GM23338 (cell line): Measurements from ENCODE around the gene SLC8A1. TPM values are rescaled to one million over a fixed set of nuclear protein-coding genes. Genes with fewer than 3 reads are reported as not detected.

ENCODE experiments used
- ATAC-seq: fragments of 200-7000 bp; cut with Tn5 transposase; 3 replicates; pipeline ENCODE4 v1.9.1; 2020
- DNase-seq: peaks from one replicate; pipeline ENCODE4 v3.0.0-alpha.2; 2015; ENCODE audit warnings: low spot score
- H2AFZ ChIP-seq: fragments of 200-600 bp; sonication (generic); 2 replicates; pipeline ENCODE4 v1.8.0; 2016; ENCODE audit warnings: antibody characterized with exemption, mild to moderate bottlenecking, moderate library complexity
- H3F3A ChIP-seq: fragments of 200-600 bp; sonication (generic); replicated peaks from 2 replicates; pipeline ENCODE4 v1.8.0; 2017; ENCODE audit warnings: antibody characterized with exemption, mixed run types, low read depth
- H3K27ac ChIP-seq: fragments of 200-600 bp; sonication (generic); 2 replicates; pipeline ENCODE4 v1.6.1; 2016; ENCODE audit warnings: low read depth
- H3K27me3 ChIP-seq: fragments of 200-600 bp; sonication (generic); 2 replicates; pipeline ENCODE4 v1.8.0; 2016; ENCODE audit warnings: mild to moderate bottlenecking, mixed run types, moderate library complexity; ENCODE audit not compliant: insufficient read depth
- H3K36me3 ChIP-seq: fragments of 200-600 bp; sonication (generic); 2 replicates; pipeline ENCODE4 v1.8.0; 2016; ENCODE audit warnings: mild to moderate bottlenecking; ENCODE audit not compliant: insufficient read depth
- H3K4me1 ChIP-seq: fragments of 200-600 bp; sonication (generic); 2 replicates; pipeline ENCODE4 v1.8.0; 2016; ENCODE audit warnings: mild to moderate bottlenecking, moderate library complexity; ENCODE audit not compliant: insufficient read depth
- H3K4me2 ChIP-seq: fragments of 200-600 bp; sonication (generic); 2 replicates; pipeline ENCODE4 v1.7.1; 2017; ENCODE audit warnings: mixed run types
- H3K4me3 ChIP-seq: fragments of 200-600 bp; sonication (generic); 2 replicates; pipeline ENCODE4 v1.6.1; 2016; ENCODE audit warnings: mixed run types
- H3K79me2 ChIP-seq: fragments of 200-600 bp; sonication (generic); replicated peaks from 2 replicates; pipeline ENCODE4 v1.8.0; 2017; ENCODE audit warnings: mild to moderate bottlenecking; ENCODE audit not compliant: insufficient read depth
- H3K9me2 ChIP-seq: fragments of 200-600 bp; sonication (generic); 2 replicates; pipeline ENCODE4 v1.8.0; 2017; ENCODE audit not compliant: insufficient read depth
- H4K20me1 ChIP-seq: fragments of 200-600 bp; sonication (generic); replicated peaks from 2 replicates; pipeline ENCODE4 v1.8.0; 2017; ENCODE audit warnings: mild to moderate bottlenecking; ENCODE audit not compliant: insufficient read depth
- H3K27ac Mint-ChIP-seq: 2 replicates; pipeline ENCODE4 v1.8.0; 2020; ENCODE audit warnings: inconsistent platforms, mild to moderate bottlenecking, moderate library complexity, mixed read lengths
- H3K27me3 Mint-ChIP-seq: 3 replicates; pipeline ENCODE4 v1.8.0; 2022; ENCODE audit warnings: low read depth, mild to moderate bottlenecking, moderate library complexity, mixed read lengths, inconsistent platforms; ENCODE audit not compliant: insufficient read depth, poor library complexity
- H3K36me3 Mint-ChIP-seq: 3 replicates; pipeline ENCODE4 v1.8.0; 2021; ENCODE audit warnings: low read depth, mild to moderate bottlenecking, inconsistent platforms, moderate library complexity, mixed read lengths
- H3K4me1 Mint-ChIP-seq: 3 replicates; pipeline ENCODE4 v1.8.0; 2020; ENCODE audit warnings: mild to moderate bottlenecking, inconsistent platforms, mixed read lengths
- H3K4me3 Mint-ChIP-seq: 3 replicates; pipeline ENCODE4 v1.8.0; 2021; ENCODE audit warnings: moderate library complexity, mild to moderate bottlenecking, inconsistent platforms, mixed read lengths
- H3K9me3 Mint-ChIP-seq: 3 replicates; pipeline ENCODE4 v1.8.0; 2020; ENCODE audit warnings: moderate library complexity, mild to moderate bottlenecking, inconsistent platforms, mixed read lengths
- EZH2 ChIP-seq: fragments of 200-600 bp; sonication (generic); IDR thresholded peaks from one replicate; pipeline ENCODE4 v1.8.0; 2017; ENCODE audit warnings: antibody characterized with exemption, mild to moderate bottlenecking, low read depth; ENCODE audit not compliant: unreplicated experiment
- JUNB ChIP-seq: IDR thresholded peaks from one replicate; pipeline ENCODE4 v1.6.1; 2016; ENCODE audit warnings: antibody characterized with exemption; ENCODE audit not compliant: unreplicated experiment
- POLR2AphosphoS5 ChIP-seq: IDR thresholded peaks from 2 replicates; pipeline ENCODE4 v1.6.1; 2016; ENCODE audit warnings: antibody characterized with exemption, low read depth
- polyA plus RNA-seq: library from polyadenylated mRNA; unstranded; fragments of >200 nt; fragmentation: Nextera tagmentation; extraction: Ambion mirVana; gene quantifications from 2 replicates; pipeline ENCODE4 v1.2.1, GENCODE V29; 2016
- total RNA-seq: library from RNA; depleted of rRNA; stranded (reverse); fragments of >200 nt; shearing (Covaris generic); gene quantifications from 2 replicates; pipeline ENCODE4 v1.2.3, GENCODE V29; 2014
- TF ChIP-seq, protein P1 (sequence below): fragments of 250-450 bp; sonication (Bioruptor Pico); IDR thresholded peaks from 2 replicates; pipeline ENCODE4 v1.5.0; 2020; ENCODE audit warnings: mild to moderate bottlenecking, moderate library complexity
- TF ChIP-seq, protein P2 (sequence below), 2 experiments: fragments of 200-600 bp in 1 of 2; sonication (generic) in 1 of 2; conservative IDR thresholded peaks; 2 replicates each; pipeline versions ENCODE4 v1.5.1 to v1.6.1; 2016 to 2017; ENCODE audit warnings: antibody characterized with exemption in 2 of 2, low read depth in 2 of 2, mild to moderate bottlenecking in 2 of 2, moderate library complexity in 1 of 2

The SLC8A1 gene
- total and polyA plus RNA-seq, 2 experiments from 2014 or later = 2.5 to 3.3 TPM

- peak; percentile 52 for DNase-seq
- Histone ChIP-seq H3K27me3 (no peaks in the 10 kb centered on the region), H2AFZ (no peak overlapping the region), H3K79me2 (no peaks in the 10 kb centered on the region), H3F3A (no peaks in the 10 kb centered on the region), H3K36me3 (no peaks in the 10 kb centered on the region), H3K9me2 (no peaks in the 10 kb centered on the region), H4K20me1 (no peaks in the 10 kb centered on the region), H3K4me3 (no peak overlapping the region), H3K4me2 (no peak overlapping the region), H3K4me1 (no peaks in the 10 kb centered on the region), H3K27ac (no peak overlapping the region)
- TF ChIP-seq, protein P1, sequence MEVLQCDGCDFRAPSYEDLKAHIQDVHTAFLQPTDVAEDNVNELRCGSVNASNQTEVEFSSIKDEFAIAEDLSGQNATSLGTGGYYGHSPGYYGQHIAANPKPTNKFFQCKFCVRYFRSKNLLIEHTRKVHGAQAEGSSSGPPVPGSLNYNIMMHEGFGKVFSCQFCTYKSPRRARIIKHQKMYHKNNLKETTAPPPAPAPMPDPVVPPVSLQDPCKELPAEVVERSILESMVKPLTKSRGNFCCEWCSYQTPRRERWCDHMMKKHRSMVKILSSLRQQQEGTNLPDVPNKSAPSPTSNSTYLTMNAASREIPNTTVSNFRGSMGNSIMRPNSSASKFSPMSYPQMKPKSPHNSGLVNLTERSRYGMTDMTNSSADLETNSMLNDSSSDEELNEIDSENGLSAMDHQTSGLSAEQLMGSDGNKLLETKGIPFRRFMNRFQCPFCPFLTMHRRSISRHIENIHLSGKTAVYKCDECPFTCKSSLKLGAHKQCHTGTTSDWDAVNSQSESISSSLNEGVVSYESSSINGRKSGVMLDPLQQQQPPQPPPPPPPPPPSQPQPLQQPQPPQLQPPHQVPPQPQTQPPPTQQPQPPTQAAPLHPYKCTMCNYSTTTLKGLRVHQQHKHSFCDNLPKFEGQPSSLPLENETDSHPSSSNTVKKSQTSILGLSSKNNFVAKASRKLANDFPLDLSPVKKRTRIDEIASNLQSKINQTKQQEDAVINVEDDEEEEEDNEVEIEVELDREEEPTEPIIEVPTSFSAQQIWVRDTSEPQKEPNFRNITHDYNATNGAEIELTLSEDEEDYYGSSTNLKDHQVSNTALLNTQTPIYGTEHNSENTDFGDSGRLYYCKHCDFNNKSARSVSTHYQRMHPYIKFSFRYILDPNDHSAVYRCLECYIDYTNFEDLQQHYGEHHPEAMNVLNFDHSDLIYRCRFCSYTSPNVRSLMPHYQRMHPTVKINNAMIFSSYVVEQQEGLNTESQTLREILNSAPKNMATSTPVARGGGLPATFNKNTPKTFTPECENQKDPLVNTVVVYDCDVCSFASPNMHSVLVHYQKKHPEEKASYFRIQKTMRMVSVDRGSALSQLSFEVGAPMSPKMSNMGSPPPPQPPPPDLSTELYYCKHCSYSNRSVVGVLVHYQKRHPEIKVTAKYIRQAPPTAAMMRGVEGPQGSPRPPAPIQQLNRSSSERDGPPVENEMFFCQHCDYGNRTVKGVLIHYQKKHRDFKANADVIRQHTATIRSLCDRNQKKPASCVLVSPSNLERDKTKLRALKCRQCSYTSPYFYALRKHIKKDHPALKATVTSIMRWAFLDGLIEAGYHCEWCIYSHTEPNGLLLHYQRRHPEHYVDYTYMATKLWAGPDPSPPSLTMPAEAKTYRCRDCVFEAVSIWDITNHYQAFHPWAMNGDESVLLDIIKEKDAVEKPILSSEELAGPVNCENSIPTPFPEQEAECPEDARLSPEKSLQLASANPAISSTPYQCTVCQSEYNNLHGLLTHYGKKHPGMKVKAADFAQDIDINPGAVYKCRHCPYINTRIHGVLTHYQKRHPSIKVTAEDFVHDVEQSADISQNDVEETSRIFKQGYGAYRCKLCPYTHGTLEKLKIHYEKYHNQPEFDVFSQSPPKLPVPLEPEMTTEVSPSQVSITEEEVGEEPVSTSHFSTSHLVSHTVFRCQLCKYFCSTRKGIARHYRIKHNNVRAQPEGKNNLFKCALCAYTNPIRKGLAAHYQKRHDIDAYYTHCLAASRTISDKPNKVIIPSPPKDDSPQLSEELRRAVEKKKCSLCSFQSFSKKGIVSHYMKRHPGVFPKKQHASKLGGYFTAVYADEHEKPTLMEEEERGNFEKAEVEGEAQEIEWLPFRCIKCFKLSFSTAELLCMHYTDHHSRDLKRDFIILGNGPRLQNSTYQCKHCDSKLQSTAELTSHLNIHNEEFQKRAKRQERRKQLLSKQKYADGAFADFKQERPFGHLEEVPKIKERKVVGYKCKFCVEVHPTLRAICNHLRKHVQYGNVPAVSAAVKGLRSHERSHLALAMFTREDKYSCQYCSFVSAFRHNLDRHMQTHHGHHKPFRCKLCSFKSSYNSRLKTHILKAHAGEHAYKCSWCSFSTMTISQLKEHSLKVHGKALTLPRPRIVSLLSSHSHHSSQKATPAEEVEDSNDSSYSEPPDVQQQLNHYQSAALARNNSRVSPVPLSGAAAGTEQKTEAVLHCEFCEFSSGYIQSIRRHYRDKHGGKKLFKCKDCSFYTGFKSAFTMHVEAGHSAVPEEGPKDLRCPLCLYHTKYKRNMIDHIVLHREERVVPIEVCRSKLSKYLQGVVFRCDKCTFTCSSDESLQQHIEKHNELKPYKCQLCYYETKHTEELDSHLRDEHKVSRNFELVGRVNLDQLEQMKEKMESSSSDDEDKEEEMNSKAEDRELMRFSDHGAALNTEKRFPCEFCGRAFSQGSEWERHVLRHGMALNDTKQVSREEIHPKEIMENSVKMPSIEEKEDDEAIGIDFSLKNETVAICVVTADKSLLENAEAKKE = no peak
- TF ChIP-seq, protein P2, sequence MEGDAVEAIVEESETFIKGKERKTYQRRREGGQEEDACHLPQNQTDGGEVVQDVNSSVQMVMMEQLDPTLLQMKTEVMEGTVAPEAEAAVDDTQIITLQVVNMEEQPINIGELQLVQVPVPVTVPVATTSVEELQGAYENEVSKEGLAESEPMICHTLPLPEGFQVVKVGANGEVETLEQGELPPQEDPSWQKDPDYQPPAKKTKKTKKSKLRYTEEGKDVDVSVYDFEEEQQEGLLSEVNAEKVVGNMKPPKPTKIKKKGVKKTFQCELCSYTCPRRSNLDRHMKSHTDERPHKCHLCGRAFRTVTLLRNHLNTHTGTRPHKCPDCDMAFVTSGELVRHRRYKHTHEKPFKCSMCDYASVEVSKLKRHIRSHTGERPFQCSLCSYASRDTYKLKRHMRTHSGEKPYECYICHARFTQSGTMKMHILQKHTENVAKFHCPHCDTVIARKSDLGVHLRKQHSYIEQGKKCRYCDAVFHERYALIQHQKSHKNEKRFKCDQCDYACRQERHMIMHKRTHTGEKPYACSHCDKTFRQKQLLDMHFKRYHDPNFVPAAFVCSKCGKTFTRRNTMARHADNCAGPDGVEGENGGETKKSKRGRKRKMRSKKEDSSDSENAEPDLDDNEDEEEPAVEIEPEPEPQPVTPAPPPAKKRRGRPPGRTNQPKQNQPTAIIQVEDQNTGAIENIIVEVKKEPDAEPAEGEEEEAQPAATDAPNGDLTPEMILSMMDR (conservative IDR thresholded peaks at IDR 0.05; ENCODE audit: low read depth in 2 of 2) = peak in 1 of 2 experiments; percentile 60; a peak in 3 of 4 replicates
- no peak overlapping the region for H3K27ac Mint-ChIP-seq
- H3K36me3 Mint-ChIP-seq = no peaks in the 10 kb centered on the region
- no peaks in the 10 kb centered on the region; the same call in 2 of the 3 replicates for H3K9me3 Mint-ChIP-seq
- H3K4me3 Mint-ChIP-seq = no peak overlapping the region
- H3K4me1 Mint-ChIP-seq = peaks cover 5% of the 10 kb centered on the region; the same call in 2 of the 3 replicates
- ATAC-seq = no peak
- no peaks in the 10 kb centered on the region for H3K27me3 Mint-ChIP-seq
These were observed 36.3 kb upstream of the SLC8A1 start for GRCh38 chr2:40488101-40488601.

DNA sequence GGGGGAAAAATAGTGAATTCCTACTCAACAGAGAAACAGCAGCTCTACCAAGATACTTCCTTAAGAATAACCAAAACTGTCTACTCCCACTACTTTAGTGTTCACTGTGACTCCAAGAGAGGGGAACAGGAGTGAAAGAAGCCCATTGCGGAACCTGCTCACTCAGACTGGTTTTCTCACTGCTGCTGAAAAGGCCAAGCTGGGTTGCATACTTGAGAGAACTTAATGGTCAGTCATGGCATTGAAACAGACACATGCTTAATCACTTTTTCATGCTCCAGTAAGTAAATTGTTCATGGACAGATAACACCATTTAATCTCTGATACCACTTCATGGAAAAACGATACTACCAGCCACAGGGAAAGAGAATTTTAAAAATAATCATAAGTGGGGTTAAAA lies 35.7 kb upstream of the SLC8A1 start:
- no peaks in the 10 kb centered on the region for H3K79me2 ChIP-seq
- H3K9me2 ChIP-seq = no peaks in the 10 kb centered on the region
- no peak for ATAC-seq
- H3K27me3 ChIP-seq = no peaks in the 10 kb centered on the region
- H3K4me1 ChIP-seq = no peaks in the 10 kb centered on the region
- no peak overlapping the region for H2AFZ ChIP-seq
- no peak overlapping the region for H3K4me3 ChIP-seq
- Mint-ChIP-seq H3K9me3 (no peaks in the 10 kb centered on the region; the same call in 2 of the 3 replicates), H3K4me3 (no peak overlapping the region), H3K27ac (no peak overlapping the region), H3K4me1 (peaks cover 5% of the 10 kb centered on the region; the same call in 2 of the 3 replicates), H3K27me3 (no peaks in the 10 kb centered on the region), H3K36me3 (no peaks in the 10 kb centered on the region)
- H3K27ac ChIP-seq = no peak overlapping the region
- no peak overlapping the region for H3K4me2 ChIP-seq
- H4K20me1 ChIP-seq = no peaks in the 10 kb centered on the region
- no peaks in the 10 kb centered on the region for H3F3A ChIP-seq
- H3K36me3 ChIP-seq = no peaks in the 10 kb centered on the region
- DNase-seq = no peak
- TF ChIP-seq JUNB = no peak
- TF ChIP-seq EZH2 = no peak
- TF ChIP-seq POLR2AphosphoS5 = no peak
